Adipocyte (in vitro differentiated cells): ENCODE results near the gene CD163L1.
A peak's percentile ranks its signal among the peaks of the same experiment; 100 is the strongest.

Source experiments
- DNase-seq: peaks from one replicate; pipeline ENCODE4 v3.0.0-alpha.2; 2015; ENCODE audit warnings: low read depth
- H3K27me3 ChIP-seq: replicated peaks from 2 replicates; pipeline ENCODE4 v1.7.0; 2013; ENCODE audit warnings: mild to moderate bottlenecking, low read length, moderate library complexity; ENCODE audit not compliant: control insufficient read depth, insufficient read depth
- H3K36me3 ChIP-seq: 2 replicates; pipeline ENCODE4 v1.7.0; 2013; ENCODE audit warnings: low read length, mild to moderate bottlenecking, moderate library complexity; ENCODE audit not compliant: control insufficient read depth, insufficient read depth, severe bottlenecking
- H3K4me1 ChIP-seq: 2 replicates; pipeline ENCODE4 v1.7.0; 2013; ENCODE audit warnings: mild to moderate bottlenecking, low read length, moderate library complexity; ENCODE audit not compliant: control insufficient read depth, insufficient read depth
- H3K4me3 ChIP-seq: 2 replicates; pipeline ENCODE4 v1.7.0; 2013; ENCODE audit warnings: mild to moderate bottlenecking, low read length, moderate library complexity
- H3K9ac ChIP-seq: 2 replicates; pipeline ENCODE4 v1.7.0; 2013; ENCODE audit warnings: mild to moderate bottlenecking, low read length, moderate library complexity
- H3K9me3 ChIP-seq: 2 replicates; pipeline ENCODE4 v1.7.0; 2013; ENCODE audit warnings: mild to moderate bottlenecking, low read length, moderate library complexity; ENCODE audit not compliant: control insufficient read depth

The CD163L1 gene

GRCh38 chr12:7399089-7399488, 44.9 kb downstream of the CD163L1 start:
- H3K27me3 ChIP-seq: no peaks in the 10 kb centered on the region
- no peak overlapping the region for H3K9ac ChIP-seq
- DNase-seq: no peak

GRCh38 chr12:7396418-7396817, 47.5 kb downstream of the CD163L1 start:
- Histone ChIP-seq H3K9ac (no peak overlapping the region), H3K9me3 (no peaks in the 10 kb centered on the region), H3K4me3 (no peak overlapping the region), H3K4me1 (no peaks in the 10 kb centered on the region), H3K36me3 (no peaks in the 10 kb centered on the region), H3K27me3 (no peaks in the 10 kb centered on the region)
- no peak for DNase-seq

More at GRCh38 chr12:7399089-7399488, 44.9 kb downstream of the CD163L1 start:
- H3K4me1 ChIP-seq: no peaks in the 10 kb centered on the region
- H3K9me3 ChIP-seq: no peaks in the 10 kb centered on the region
- H3K4me3 ChIP-seq: no peak overlapping the region
- no peaks in the 10 kb centered on the region for H3K36me3 ChIP-seq

GRCh38 chr12:7395950-7396349, 48.0 kb downstream of the CD163L1 start:
- H3K9me3 ChIP-seq: no peaks in the 10 kb centered on the region

GRCh38 chr12:7387289-7387688, 56.7 kb downstream of the CD163L1 start:
- Histone ChIP-seq H3K9ac (no peak overlapping the region), H3K4me3 (no peak overlapping the region), H3K4me1 (no peaks in the 10 kb centered on the region), H3K9me3 (peaks cover 14% of the 10 kb centered on the region), H3K36me3 (no peaks in the 10 kb centered on the region), H3K27me3 (no peaks in the 10 kb centered on the region)
- no peak for DNase-seq

More at GRCh38 chr12:7395950-7396349, 48.0 kb downstream of the CD163L1 start:
- no peak overlapping the region for H3K4me3 ChIP-seq
- no peak overlapping the region for H3K9ac ChIP-seq
- no peaks in the 10 kb centered on the region for H3K36me3 ChIP-seq
- no peak for DNase-seq
- no peaks in the 10 kb centered on the region for H3K27me3 ChIP-seq
- H3K4me1 ChIP-seq: no peaks in the 10 kb centered on the region

- peaks cover 1% of the 10 kb centered on the region for H3K27me3 ChIP-seq
- H3K9me3 ChIP-seq: peaks cover 14% of the 10 kb centered on the region
- no peak for DNase-seq
- no peaks in the 10 kb centered on the region for H3K4me1 ChIP-seq
- H3K9ac ChIP-seq: no peak overlapping the region
- H3K36me3 ChIP-seq: no peaks in the 10 kb centered on the region
- H3K4me3 ChIP-seq: no peak overlapping the region
These were observed 60.8 kb downstream of the CD163L1 start for GRCh38 chr12:7383157-7383556.

GRCh38 chr12:7376196-7376595, 67.8 kb downstream of the CD163L1 start:
- Histone ChIP-seq H3K27me3 (peaks cover 2% of the 10 kb centered on the region), H3K9me3 (no peaks in the 10 kb centered on the region), H3K36me3 (no peaks in the 10 kb centered on the region), H3K9ac (no peak overlapping the region), H3K4me1 (no peaks in the 10 kb centered on the region), H3K4me3 (no peak overlapping the region)
- DNase-seq: no peak

GRCh38 chr12:7375145-7375543, 68.8 kb downstream of the CD163L1 start:
- no peaks in the 10 kb centered on the region for H3K4me1 ChIP-seq
- peaks cover 2% of the 10 kb centered on the region for H3K27me3 ChIP-seq
- no peak overlapping the region for H3K9ac ChIP-seq
- DNase-seq: no peak
- no peak overlapping the region for H3K4me3 ChIP-seq
- no peaks in the 10 kb centered on the region for H3K9me3 ChIP-seq
- no peaks in the 10 kb centered on the region for H3K36me3 ChIP-seq

GRCh38 chr12:7374423-7375144, 69.4 kb downstream of the CD163L1 start:
- DNase-seq: peak; percentile 43
- no peaks in the 10 kb centered on the region for H3K4me1 ChIP-seq

GRCh38 chr12:7373226-7373625, 70.7 kb downstream of the CD163L1 start:
- H3K4me1 ChIP-seq: no peaks in the 10 kb centered on the region
- no peak overlapping the region for H3K9ac ChIP-seq
- H3K9me3 ChIP-seq: no peaks in the 10 kb centered on the region
- no peak for DNase-seq
- no peak overlapping the region for H3K4me3 ChIP-seq
- no peaks in the 10 kb centered on the region for H3K36me3 ChIP-seq
- peaks cover 2% of the 10 kb centered on the region for H3K27me3 ChIP-seq

More at GRCh38 chr12:7374423-7375144, 69.4 kb downstream of the CD163L1 start:
- peaks cover 2% of the 10 kb centered on the region for H3K27me3 ChIP-seq
- H3K9ac ChIP-seq: no peak overlapping the region
- H3K4me3 ChIP-seq: no peak overlapping the region
- no peaks in the 10 kb centered on the region for H3K36me3 ChIP-seq
- H3K9me3 ChIP-seq: no peaks in the 10 kb centered on the region

GRCh38 chr12:7369274-7369729, 74.7 kb downstream of the CD163L1 start:
- no peaks in the 10 kb centered on the region for H3K9me3 ChIP-seq
- H3K4me3 ChIP-seq: no peak overlapping the region
- no peaks in the 10 kb centered on the region for H3K36me3 ChIP-seq
- DNase-seq: no peak
- H3K9ac ChIP-seq: no peak overlapping the region
- no peaks in the 10 kb centered on the region for H3K27me3 ChIP-seq
- H3K4me1 ChIP-seq: no peaks in the 10 kb centered on the region

GRCh38 chr12:7362734-7363133, 81.2 kb downstream of the CD163L1 start:
- Histone ChIP-seq H3K4me1 (no peaks in the 10 kb centered on the region), H3K4me3 (no peak overlapping the region), H3K9me3 (no peaks in the 10 kb centered on the region), H3K27me3 (peaks cover 6% of the 10 kb centered on the region), H3K36me3 (no peaks in the 10 kb centered on the region), H3K9ac (no peak overlapping the region)
- DNase-seq: no peak

- no peaks in the 10 kb centered on the region for H3K4me1 ChIP-seq
- no peaks in the 10 kb centered on the region for H3K36me3 ChIP-seq
- H3K9ac ChIP-seq: no peak overlapping the region
- peaks cover 6% of the 10 kb centered on the region for H3K27me3 ChIP-seq
- no peak overlapping the region for H3K4me3 ChIP-seq
- H3K9me3 ChIP-seq: no peaks in the 10 kb centered on the region
- DNase-seq: no peak
These were observed 82.7 kb downstream of the CD163L1 start for GRCh38 chr12:7361265-7361664.
